ENCODE results near the gene INTS6. TPM values are rescaled to one million over a fixed set of nuclear protein-coding genes. Genes with fewer than 3 reads are reported as not detected.

The INTS6 gene
- total RNA-seq, 1 experiment from 2014 or later, result 26.6 TPM

DNA sequence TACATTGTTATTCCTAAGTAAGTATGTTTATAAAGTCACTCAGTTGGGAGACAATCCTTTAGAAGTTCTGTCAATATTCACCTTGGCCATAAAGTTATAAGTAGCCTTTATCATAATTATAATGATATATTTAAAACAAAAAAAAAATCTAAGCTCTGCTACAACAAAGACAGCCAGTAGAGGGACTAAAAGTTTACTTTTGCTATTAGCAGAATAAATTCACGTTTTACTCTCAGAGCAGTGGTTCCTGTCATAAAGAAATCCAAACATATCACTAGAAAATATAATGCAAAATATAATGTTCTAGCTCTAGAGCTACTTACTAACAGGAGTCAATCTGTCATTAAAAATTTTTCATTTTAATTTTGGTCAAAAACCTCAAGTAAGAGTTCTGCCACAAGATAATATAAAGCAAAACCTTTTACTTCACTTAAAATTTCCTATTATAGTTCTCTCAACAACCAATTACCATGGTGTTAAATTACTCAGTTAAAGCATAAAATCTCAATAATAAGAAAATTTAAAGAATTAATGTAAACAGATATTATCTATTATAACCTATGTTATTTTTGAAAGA lies 17.7 kb downstream of the INTS6 start:
- no peaks in the 10 kb centered on the region for H3F3A ChIP-seq (ENCODE audit: low read length, unreplicated experiment)
- DNase-seq (peak; percentile 50), ATAC-seq (no peak; the same call in 1 of the 2 replicates)
- no peak overlapping the region for H2AFZ ChIP-seq (ENCODE audit: low read length)
- H3K9me2 ChIP-seq (replicated peaks; ENCODE audit: low read length), result no peaks in the 10 kb centered on the region
- no peak overlapping the region for H3K4me3 ChIP-seq (ENCODE audit: low read length)
- no peak overlapping the region for H3K9ac ChIP-seq (ENCODE audit: low read length)
- BruUV-seq (replicated peaks), result no TSS peak
- no peaks in the 10 kb centered on the region for H3K79me2 ChIP-seq (ENCODE audit: low read length)
- no peak overlapping the region for H3K27ac ChIP-seq (ENCODE audit: low read length)
- no peaks in the 10 kb centered on the region for H3K9me3 ChIP-seq (ENCODE audit: low read length)
- H4K20me1 ChIP-seq (ENCODE audit: low read length), result no peaks in the 10 kb centered on the region
- no peaks in the 10 kb centered on the region for H3K4me1 ChIP-seq (ENCODE audit: insufficient read depth, low read length)
- TF ChIP-seq, protein P1, sequence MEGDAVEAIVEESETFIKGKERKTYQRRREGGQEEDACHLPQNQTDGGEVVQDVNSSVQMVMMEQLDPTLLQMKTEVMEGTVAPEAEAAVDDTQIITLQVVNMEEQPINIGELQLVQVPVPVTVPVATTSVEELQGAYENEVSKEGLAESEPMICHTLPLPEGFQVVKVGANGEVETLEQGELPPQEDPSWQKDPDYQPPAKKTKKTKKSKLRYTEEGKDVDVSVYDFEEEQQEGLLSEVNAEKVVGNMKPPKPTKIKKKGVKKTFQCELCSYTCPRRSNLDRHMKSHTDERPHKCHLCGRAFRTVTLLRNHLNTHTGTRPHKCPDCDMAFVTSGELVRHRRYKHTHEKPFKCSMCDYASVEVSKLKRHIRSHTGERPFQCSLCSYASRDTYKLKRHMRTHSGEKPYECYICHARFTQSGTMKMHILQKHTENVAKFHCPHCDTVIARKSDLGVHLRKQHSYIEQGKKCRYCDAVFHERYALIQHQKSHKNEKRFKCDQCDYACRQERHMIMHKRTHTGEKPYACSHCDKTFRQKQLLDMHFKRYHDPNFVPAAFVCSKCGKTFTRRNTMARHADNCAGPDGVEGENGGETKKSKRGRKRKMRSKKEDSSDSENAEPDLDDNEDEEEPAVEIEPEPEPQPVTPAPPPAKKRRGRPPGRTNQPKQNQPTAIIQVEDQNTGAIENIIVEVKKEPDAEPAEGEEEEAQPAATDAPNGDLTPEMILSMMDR (conservative IDR thresholded peaks at IDR 0.05; ENCODE audit: low read depth, low read length), result peak; percentile 54
- no peak for TF ChIP-seq EZH2 (IDR thresholded peaks at IDR 0.05; ENCODE audit: low read length, unreplicated experiment)
- no peaks in the 10 kb centered on the region for H3K27me3 ChIP-seq (ENCODE audit: low read length)
- no peak overlapping the region for H3K4me2 ChIP-seq (ENCODE audit: low read length)
- CTCF ChIA-PET, result interaction anchor here (0.5 to 1.2 kb wide), 5 partner anchors 60 to 611 kb away, joined by 3 to 19 read pairs (median 4); no protein-coding TSS in a partner anchor
- POLR2A ChIA-PET (ENCODE audit: unreplicated experiment), result interaction anchor here (0.6 to 1.0 kb wide), 3 partner anchors 18 to 363 kb away, joined by 3 to 10 read pairs (median 3); no protein-coding TSS in a partner anchor
- H3K36me3 ChIP-seq (ENCODE audit: low read depth, low read length), result no peaks in the 10 kb centered on the region
- intact Hi-C loops (cut with micrococcal nuclease), result loop anchor here (1.0 to 5.0 kb wide), 3 partner anchors 152 to 362 kb away; no protein-coding TSS in a partner anchor

DNA sequence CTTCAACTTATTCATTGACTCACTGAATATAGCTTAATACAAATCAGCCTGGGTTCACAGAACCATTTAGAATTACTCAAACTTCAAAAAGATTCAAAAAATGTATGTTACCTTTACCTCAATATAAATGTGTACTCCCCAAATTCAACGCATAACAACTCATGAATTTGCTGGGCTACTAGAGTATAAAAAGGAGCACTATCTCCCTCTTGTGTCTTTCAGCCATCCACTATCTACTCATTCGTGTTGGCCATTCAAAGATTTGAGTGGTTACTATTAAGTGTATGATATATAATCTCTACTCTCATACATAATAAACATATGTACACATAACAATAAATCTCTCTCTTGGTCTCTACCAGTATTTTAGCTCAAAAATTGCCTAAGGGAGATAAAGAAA lies 20.3 kb downstream of the INTS6 start:
- Histone ChIP-seq H3K9ac (ENCODE audit: low read length) (no peak overlapping the region), H3K27ac (ENCODE audit: low read length) (no peak overlapping the region), H3F3A (ENCODE audit: low read length, unreplicated experiment) (no peaks in the 10 kb centered on the region), H3K9me3 (ENCODE audit: low read length) (no peaks in the 10 kb centered on the region), H2AFZ (ENCODE audit: low read length) (no peak overlapping the region), H3K79me2 (ENCODE audit: low read length) (peaks cover 12% of the 10 kb centered on the region), H3K4me3 (ENCODE audit: low read length) (no peak overlapping the region), H3K4me2 (ENCODE audit: low read length) (no peak overlapping the region), H3K27me3 (ENCODE audit: low read length) (no peaks in the 10 kb centered on the region), H4K20me1 (ENCODE audit: low read length) (peaks cover 4% of the 10 kb centered on the region; the same call in 1 of the 2 replicates), H3K9me2 (replicated peaks; ENCODE audit: low read length) (no peaks in the 10 kb centered on the region), H3K36me3 (ENCODE audit: low read depth, low read length) (no peaks in the 10 kb centered on the region), H3K4me1 (ENCODE audit: insufficient read depth, low read length) (no peaks in the 10 kb centered on the region)
- DNase-seq, result no peak
- intact Hi-C loops (cut with micrococcal nuclease), result no loop called here
- BruUV-seq (replicated peaks), result no TSS peak
- TF ChIP-seq EZH2 (IDR thresholded peaks at IDR 0.05; ENCODE audit: low read length, unreplicated experiment) (no peak), EZH2phosphoT487 (IDR thresholded peaks at IDR 0.05; ENCODE audit: borderline replicate concordance, low read length) (no peak)
- TF ChIP-seq, protein P1 (conservative IDR thresholded peaks at IDR 0.05; ENCODE audit: low read depth, low read length), result no peak
- CTCF ChIA-PET, result no interaction called here
- no peak for ATAC-seq
- POLR2A ChIA-PET (ENCODE audit: unreplicated experiment), result no interaction called here

DNA sequence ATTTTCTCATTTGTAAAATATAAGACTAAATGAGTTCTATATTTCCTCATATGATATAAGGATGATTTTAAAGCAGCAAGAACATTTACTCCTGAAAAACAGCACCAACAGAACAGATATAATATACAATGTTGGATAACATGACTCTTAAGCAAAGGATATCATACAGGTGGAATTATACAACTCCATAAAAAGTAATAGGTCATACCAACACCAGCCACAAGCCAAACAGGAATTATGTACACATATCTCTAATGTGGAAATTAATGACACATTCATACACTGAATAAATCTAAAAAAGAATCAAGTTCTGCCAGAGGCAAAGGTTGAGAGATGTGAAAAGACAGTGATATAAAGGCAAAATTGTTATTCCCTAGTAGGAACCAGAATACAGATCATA lies 25.9 kb downstream of the INTS6 start:
- no TSS peak for BruUV-seq (replicated peaks)
- Histone ChIP-seq H3K9me3 (ENCODE audit: low read length) (no peaks in the 10 kb centered on the region), H3F3A (ENCODE audit: low read length, unreplicated experiment) (no peaks in the 10 kb centered on the region), H3K27ac (ENCODE audit: low read length) (no peak overlapping the region), H3K36me3 (ENCODE audit: low read depth, low read length) (peaks cover 7% of the 10 kb centered on the region; the same call in 1 of the 2 replicates), H2AFZ (ENCODE audit: low read length) (no peak overlapping the region), H4K20me1 (ENCODE audit: low read length) (peaks cover 9% of the 10 kb centered on the region; the same call in 1 of the 2 replicates), H3K27me3 (ENCODE audit: low read length) (no peaks in the 10 kb centered on the region), H3K4me1 (ENCODE audit: insufficient read depth, low read length) (peaks cover 8% of the 10 kb centered on the region), H3K9ac (ENCODE audit: low read length) (no peak overlapping the region), H3K4me3 (ENCODE audit: low read length) (no peak overlapping the region), H3K4me2 (ENCODE audit: low read length) (no peak overlapping the region), H3K9me2 (replicated peaks; ENCODE audit: low read length) (no peaks in the 10 kb centered on the region), H3K79me2 (ENCODE audit: low read length) (peaks cover 68% of the 10 kb centered on the region)
- DNase-seq, result no peak
- TF ChIP-seq EZH2phosphoT487 (IDR thresholded peaks at IDR 0.05; ENCODE audit: borderline replicate concordance, low read length), result no peak
- TF ChIP-seq, protein P1 (conservative IDR thresholded peaks at IDR 0.05; ENCODE audit: low read depth, low read length), result no peak
- TF ChIP-seq EZH2 (IDR thresholded peaks at IDR 0.05; ENCODE audit: low read length, unreplicated experiment), result no peak
- ChIA-PET POLR2A (ENCODE audit: unreplicated experiment) (no interaction called here), CTCF (no interaction called here)
- peak; percentile 61 for ATAC-seq
- intact Hi-C loops (cut with micrococcal nuclease), result no loop called here

Data from PC-3 (cell line).